ENCODE results near the gene VSTM2B.

The VSTM2B gene

DNA sequence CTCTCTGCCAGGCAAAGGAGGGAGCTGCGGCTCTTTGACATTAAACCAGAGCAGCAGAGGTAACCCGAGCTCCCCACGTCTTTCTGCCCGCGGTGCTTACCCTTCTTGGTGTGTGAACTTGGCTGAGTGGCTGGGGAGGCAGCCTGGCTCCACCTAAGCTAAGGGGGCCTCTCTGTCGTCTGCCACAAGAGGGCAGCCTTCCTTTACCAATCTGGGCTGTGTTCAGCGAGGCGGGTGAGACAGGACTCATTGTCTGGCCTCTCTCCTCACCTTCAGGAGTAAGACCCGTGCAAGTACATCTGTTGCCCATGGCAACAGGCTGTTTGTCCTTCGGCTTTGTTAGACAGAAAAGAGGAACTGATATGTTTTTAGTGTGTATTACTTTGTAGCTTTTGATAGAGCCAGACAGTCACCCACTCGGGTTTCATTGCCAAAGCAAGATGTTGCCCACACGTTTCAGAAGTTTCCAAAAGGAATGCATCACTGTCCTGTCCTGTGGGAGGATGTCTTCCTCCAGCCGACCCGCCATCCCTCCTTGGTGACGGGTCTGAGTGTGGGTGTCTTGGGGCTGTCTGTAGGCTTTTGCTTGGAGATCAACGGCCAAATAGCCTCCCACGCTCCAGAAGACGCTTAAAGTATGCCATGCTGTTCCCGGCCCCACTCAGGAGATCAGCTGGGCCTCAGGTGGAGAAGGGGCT lies 84.9 kb downstream of the VSTM2B start:
- TF ChIP-seq, protein P1, sequence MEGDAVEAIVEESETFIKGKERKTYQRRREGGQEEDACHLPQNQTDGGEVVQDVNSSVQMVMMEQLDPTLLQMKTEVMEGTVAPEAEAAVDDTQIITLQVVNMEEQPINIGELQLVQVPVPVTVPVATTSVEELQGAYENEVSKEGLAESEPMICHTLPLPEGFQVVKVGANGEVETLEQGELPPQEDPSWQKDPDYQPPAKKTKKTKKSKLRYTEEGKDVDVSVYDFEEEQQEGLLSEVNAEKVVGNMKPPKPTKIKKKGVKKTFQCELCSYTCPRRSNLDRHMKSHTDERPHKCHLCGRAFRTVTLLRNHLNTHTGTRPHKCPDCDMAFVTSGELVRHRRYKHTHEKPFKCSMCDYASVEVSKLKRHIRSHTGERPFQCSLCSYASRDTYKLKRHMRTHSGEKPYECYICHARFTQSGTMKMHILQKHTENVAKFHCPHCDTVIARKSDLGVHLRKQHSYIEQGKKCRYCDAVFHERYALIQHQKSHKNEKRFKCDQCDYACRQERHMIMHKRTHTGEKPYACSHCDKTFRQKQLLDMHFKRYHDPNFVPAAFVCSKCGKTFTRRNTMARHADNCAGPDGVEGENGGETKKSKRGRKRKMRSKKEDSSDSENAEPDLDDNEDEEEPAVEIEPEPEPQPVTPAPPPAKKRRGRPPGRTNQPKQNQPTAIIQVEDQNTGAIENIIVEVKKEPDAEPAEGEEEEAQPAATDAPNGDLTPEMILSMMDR (IDR thresholded peaks at IDR 0.05; ENCODE audit: insufficient read depth, low read depth, low read length, missing control alignments), result peak; percentile 93
- DNase-seq (ENCODE audit: low read depth), result peak; percentile 95
- H3K4me3 ChIP-seq (ENCODE audit: low read depth, low read length), result no peak overlapping the region

DNA sequence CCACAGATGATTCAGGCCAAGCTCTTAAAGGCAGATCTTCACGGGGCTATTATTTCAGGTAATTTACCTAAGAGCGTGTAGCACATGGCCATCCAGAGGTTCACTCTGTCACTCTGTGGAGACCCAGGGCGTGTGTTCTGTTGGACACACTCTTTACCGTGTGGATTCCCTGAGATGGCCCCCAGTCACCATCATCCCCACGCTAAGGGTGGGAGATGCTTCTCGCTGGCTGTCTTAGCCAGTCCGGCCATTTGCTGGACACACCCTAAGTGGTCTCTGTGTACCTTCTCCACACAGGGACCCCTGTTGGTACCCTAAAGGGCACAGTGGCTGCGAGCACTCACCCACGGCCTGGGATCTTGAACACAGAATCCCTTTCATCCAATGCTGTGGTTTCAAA lies 86.3 kb downstream of the VSTM2B start:
- DNase-seq (ENCODE audit: low read depth), result no peak
- TF ChIP-seq, protein P1 (IDR thresholded peaks at IDR 0.05; ENCODE audit: insufficient read depth, low read depth, low read length, missing control alignments), result no peak

DNA sequence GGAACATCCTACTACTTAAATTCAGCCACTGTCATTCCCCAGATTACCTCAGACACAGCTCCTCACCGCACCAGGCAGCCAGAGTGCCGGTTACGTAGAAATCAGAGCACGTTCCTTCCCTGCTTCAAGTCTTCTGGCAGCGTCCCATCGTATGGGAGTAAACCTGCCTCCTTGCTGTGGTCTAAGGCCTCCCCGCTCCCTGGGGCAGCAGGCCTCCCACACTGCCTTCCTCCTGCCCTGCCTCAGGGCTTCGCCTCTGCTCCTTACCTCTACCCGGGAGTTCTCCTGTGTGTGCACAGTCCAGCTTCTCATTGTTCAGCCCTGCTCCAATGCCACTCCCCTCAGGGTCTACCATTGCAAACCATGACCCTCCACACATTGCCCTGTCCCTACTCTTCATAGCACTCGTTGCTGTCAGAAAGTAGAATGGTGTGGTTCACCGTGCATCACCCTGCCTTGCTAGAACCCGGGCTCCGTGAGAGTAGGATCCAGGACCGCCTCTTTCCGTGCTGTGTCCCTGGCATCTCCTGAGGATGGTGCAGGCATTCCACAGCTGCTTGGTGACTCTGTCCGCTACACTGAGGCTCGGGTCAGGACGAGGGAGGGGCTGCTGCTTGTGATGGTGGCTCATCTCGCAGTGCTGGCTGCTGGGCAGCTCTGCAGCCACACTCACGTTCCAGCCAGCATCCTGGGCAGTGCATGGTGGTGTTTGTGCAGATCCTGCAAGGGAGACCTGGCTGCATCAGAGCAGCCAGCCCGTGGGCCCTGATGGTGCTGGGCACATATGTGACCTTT lies 87.2 kb downstream of the VSTM2B start:
- DNase-seq (ENCODE audit: low read depth), result no peak
- H3K4me3 ChIP-seq (ENCODE audit: low read depth, low read length), result no peak overlapping the region
- TF ChIP-seq, protein P1 (IDR thresholded peaks at IDR 0.05; ENCODE audit: insufficient read depth, low read depth, low read length, missing control alignments), result no peak

More for the DNA sequence above, 86.3 kb downstream of the VSTM2B start:
- no peak overlapping the region for H3K4me3 ChIP-seq (ENCODE audit: low read depth, low read length)

DNA sequence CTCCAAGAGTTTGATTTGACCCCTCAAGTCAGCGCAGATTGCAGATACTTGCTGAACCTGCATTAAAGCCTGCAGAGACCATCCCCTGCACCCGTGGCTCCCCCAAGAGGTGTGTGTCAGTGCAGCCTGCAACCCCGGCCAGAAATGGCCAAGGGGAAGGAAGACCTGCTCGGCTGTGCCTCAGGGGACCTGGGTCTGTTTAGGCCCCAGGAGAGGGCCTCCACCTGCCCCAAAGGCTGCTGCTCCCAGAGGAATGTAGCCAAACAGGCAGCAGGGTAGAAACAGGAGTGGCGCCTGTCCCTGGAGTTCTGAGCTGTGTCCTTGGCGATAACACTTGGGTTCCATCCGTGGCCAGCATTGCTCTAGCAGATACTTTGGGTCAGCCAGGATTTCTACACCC lies 88.3 kb downstream of the VSTM2B start:
- no peak overlapping the region for H3K4me3 ChIP-seq (ENCODE audit: low read depth, low read length)
- TF ChIP-seq, protein P1 (IDR thresholded peaks at IDR 0.05; ENCODE audit: insufficient read depth, low read depth, low read length, missing control alignments), result no peak
- no peak for DNase-seq (ENCODE audit: low read depth)
